Sciatic nerve (tissue), 2 donors: ENCODE measurements around the gene ABCA2. TPM values are rescaled to one million over a fixed set of nuclear protein-coding genes. Genes with fewer than 3 reads are reported as not detected.
"Not testable (repeated sequence)": the region's sequence is repeated elsewhere in the genome, so short reads cannot be mapped to it uniquely, and the experiment has no call there.

Experiments
- ATAC-seq: fragments of 200-7000 bp; cut with Tn5 transposase; one replicate; pipeline ENCODE4 v1.9.1; 2020; ENCODE audit warnings: mild to moderate bottlenecking, moderate library complexity
- DNase-seq: peaks from one replicate; pipeline ENCODE4 v3.0.0-alpha.2; 2020; ENCODE audit warnings: low spot score
- intact Hi-C: fragments of 100-400 bp; cut with DNase I; formaldehyde crosslinking; loops from one replicate; pipeline ENCODE4 v1.14.2; 2022
- total RNA-seq: library from RNA; stranded (reverse); fragmentation: NEBNext Ultra II Directional; extraction: Animal tissue kit (Norgen Biotek cat#: 25700); gene quantifications from one replicate; pipeline ENCODE4 v1.2.1, GENCODE V29; 2021
- donor health status: DM: no; HTN: no; CAD: no.
- donor health status: DM: no; HTN: no; CAD: no.

Gene ABCA2
- total RNA-seq, 1 donor from 2014 or later: 298 TPM

- peak; percentile 81 for ATAC-seq
- intact Hi-C loops: loop anchor here (5.0 kb wide), 2 partner anchors 88 to 238 kb away; partner anchors contain the start of genes C8G and CCDC183
- peak; percentile 90 for DNase-seq
Measured at GRCh38 chr9:137034709-137035506, 6.9 kb upstream of the ABCA2 start.

GRCh38 chr9:137034039-137034708, 6.1 kb upstream of the ABCA2 start:
- intact Hi-C loops: loop anchor here (5.0 kb wide), 1 partner anchor 237 kb away; the partner anchor contains the start of gene CCDC183
- ATAC-seq: no peak
- no peak for DNase-seq

DNA sequence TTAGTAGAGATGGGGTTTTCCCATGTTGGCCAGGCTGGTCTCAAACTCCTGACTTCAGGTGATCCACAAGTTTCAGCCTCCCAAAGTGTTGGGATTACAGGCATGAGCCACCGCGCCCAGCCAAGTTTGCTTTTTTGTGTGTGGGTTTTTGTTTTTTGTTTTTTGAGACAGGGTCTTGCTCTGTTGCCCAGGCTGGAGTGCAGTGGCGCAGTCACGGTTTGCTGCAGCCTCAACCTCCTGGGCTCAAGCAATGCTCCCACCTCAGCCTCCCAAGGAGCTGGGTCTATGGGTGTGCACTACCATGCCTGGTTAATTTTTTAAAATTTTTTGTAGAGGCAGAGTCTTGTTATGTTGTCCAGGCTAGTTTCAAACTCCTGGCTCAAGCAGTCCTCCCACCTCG, 5.4 kb upstream of the ABCA2 start:
- ATAC-seq, DNase-seq: not testable (repeated sequence)
- intact Hi-C loops: loop anchor here (5.0 kb wide), 1 partner anchor 236 kb away; the partner anchor contains the start of gene CCDC183

- peak; percentile 33 for ATAC-seq
- intact Hi-C loops: loop anchor here (5.0 kb wide), 1 partner anchor 236 kb away; the partner anchor contains the start of gene CCDC183
- no peak for DNase-seq
Measured at GRCh38 chr9:137032858-137033257, 4.8 kb upstream of the ABCA2 start.

DNA sequence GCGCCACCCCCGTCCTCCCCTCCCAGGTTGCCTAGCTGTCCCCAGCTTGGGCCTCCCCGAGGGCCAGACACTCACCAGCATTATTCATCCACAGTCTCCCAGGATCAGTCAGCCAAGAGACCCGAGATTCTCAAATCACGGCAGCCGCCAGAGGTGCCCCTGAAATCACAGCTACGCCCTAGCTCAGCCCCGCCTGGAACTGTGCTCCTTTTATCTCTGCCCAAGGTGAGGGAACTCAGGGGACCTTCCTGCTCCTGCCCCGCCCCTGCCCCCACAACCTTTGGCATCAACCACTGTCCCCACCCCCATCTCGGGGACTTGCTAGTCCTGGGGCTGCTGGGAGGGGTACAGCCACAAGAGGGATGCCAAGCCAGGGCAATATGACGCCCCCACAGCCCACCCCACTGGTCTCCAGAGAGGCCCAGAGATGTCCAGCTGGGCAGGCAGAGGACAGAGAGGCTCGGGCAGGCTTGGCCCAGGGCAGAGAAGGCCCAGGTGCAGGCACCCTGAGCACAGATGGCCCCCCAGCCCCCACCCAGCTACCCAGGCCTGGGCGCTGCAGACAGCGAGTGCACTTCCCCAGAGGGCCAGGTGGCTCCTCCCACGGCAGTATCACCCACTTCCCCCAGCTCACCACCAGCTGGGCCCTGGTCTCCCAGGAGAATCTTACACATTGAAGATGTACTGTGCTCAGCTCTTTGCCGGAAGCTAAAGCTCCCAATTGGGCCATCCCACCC, 4.0 kb upstream of the ABCA2 start, which contains the start of gene FUT7:
FUT7 (minus strand) TSS at position 185 of the 737 bp plus-strand sequence; CDS start at position 88, 97 bp downstream.
- intact Hi-C loops: loop anchor here (5.0 kb wide), 1 partner anchor 235 kb away; the partner anchor contains the start of gene CCDC183
- DNase-seq (no peak), ATAC-seq (no peak)

DNA sequence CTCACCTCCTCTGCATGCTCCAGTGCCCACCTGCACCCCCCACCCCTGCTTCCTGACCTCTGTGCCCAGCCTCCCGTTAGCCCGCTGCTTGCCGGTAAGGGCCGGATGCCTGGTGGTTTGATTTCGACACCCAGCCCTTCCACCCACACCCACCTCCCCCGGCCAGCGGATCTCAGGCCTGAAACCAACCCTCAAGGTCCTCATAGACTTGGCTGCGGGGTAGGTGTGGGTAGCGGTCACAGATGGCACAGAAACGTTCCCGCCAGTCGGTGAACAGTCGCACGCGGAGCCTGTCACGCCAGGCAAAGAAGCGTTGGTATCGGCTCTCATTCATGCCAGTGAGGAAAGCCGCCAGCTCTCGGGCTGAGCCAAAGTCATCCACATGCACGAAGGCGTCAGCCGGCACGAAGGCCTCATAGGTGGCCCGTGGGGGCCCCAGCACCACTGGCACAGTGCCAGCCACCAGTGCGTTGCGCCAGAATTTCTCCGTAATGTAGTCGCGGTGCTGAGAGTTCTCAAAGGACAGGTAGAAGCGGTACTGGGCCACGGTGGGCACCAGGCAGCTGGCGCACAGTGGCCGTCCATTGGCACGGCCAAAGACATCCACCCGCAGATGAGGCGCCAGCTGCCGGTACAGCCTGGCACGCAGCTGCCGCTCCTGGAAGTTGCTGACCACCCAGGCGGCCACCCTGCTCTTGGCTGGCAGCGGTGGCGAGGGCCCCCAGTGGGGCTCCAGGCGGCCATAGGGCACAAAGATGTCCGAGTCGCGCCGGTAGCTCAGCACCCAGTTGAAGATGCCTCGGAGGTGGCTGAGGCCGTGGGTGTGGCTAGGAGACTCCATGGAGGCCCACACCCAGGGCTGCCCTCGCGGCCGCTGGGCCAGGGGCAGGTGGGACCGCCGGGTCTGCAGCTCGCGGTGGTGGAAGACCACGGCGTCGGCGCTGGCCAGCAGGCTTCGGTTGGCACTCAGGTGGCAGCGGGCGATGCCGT, 2.8 kb upstream of the ABCA2 start:
- intact Hi-C loops: loop anchor here (5.0 kb wide), 1 partner anchor 234 kb away; the partner anchor contains the start of gene CCDC183
- ATAC-seq: no peak
- DNase-seq: no peak

DNA sequence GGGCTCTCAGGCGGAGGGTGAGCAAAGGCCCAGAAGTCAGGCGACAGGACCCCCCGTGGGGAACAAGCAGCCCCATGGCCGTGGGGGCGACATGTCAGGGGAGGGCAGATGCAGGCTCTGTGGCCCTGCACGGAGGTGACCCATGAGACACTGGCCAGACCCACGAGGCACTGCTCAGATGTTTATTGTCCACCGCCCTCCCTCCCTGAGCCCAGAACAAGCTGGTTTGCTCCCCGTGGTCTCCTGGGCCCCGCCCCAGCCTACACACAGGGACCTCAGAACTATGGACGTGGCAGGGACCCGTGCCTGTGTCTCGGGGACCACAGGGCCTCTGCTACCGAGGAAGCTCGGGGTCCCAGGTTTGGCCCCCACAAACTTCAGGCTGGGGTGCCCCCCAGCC, 2.0 kb upstream of the ABCA2 start:
- DNase-seq: no peak
- intact Hi-C loops: loop anchor here (5.0 kb wide), 1 partner anchor 233 kb away; the partner anchor contains the start of gene CCDC183
- ATAC-seq: no peak

GRCh38 chr9:137029058-137029936, 1.3 kb upstream of the ABCA2 start:
- intact Hi-C loops: loop anchor here (10.0 kb wide), 1 partner anchor 184 kb away; the partner anchor contains the start of genes AJM1 and PHPT1
- DNase-seq: peak; percentile 89
- ATAC-seq: peak; percentile 65

DNA sequence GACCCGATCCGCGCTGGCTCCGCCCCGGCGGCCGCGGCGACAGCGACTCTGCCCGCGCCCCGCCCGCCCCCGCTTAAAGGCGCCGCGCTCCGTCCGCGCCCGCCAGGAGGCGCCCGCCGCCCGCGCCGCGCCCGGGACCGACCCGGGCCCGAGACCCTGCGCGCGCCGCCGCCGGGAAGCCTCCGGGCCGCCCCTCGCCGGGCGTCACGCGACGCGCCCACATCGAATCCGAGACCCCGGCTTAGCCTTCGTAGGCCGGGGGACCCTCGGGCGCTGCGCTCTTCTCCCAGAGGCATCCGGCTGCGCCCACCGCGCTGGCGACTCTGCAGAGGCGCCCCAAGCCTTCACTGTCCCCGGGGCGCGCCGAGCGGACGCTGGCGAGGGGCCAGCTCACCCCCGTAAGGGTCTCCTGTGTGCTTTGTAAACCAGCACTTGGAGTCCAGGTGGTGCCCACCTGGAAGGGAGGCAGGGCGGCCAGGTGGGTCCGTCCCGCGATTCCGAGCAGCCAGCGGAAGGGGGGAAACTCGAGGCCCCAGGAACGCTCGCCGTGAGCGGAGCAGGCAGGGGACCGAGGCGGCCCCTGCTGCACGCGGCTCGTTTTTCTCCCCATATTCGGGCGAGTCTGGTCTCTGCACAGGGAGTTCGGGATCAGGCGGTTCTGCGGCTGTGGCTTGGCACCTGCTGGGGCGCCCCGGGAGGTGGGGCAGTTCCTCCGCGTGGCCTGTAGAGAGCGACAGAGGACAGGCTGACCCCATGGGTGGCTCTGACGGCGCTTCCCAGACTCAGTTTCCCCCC, 423 bp upstream of the ABCA2 start:
- intact Hi-C loops: loop anchor here (10.0 kb wide), 1 partner anchor 184 kb away; the partner anchor contains the start of genes AJM1 and PHPT1
- DNase-seq: peak; percentile 78
- peak; percentile 27 for ATAC-seq

DNA sequence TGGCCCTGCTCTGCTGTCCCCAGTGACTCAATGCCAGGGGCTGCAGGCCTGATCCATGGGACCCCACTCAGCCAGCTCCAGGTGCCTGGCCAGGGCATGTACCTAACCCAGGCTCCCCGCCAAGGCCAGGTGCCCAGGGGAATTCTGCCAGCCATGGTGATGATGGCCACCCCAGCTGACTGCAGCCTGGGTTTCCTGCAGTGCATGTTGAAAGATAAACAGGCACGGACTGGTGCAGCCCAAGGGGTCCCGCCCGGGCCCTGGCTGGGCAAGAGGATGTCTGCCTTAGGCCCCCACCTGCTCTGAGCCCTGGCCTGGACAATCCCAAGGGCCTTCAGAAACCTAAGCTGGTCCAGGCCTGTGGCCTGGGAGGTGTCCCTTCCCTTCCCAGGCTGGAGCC, 1.2 kb downstream of the ABCA2 start:
- intact Hi-C loops: loop anchor here (10.0 kb wide), 1 partner anchor 182 kb away; the partner anchor contains the start of genes AJM1 and PHPT1
- ATAC-seq (no peak), DNase-seq (no peak)

DNA sequence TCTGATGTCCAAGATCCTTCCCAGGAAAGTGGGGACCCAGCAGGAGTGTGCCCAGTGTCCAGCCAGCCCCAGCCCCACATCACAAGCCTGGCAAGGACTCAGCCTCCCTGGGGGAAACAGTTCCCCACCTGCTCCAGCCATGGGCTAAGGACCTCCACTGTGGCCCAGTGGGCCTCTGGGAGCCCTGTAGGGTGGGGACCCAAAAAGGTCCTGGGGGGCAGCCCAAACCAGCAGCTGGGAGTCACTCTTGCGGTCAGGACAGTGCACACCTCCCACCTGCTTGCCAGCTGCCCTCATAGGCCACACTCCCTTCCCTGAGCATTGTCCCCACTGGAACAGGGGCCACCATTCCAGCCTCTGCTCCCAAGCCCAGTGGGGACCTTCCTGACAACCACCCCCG, 1.7 kb downstream of the ABCA2 start:
- no peak for DNase-seq
- no peak for ATAC-seq
- intact Hi-C loops: loop anchor here (10.0 kb wide), 1 partner anchor 182 kb away; the partner anchor contains the start of genes AJM1 and PHPT1

GRCh38 chr9:137025517-137025966, 2.5 kb downstream of the ABCA2 start:
- DNase-seq (peak; percentile 89), ATAC-seq (peak; percentile 53)
- intact Hi-C loops: loop anchor here (10.0 kb wide), 1 partner anchor 181 kb away; the partner anchor contains the start of genes AJM1 and PHPT1

DNA sequence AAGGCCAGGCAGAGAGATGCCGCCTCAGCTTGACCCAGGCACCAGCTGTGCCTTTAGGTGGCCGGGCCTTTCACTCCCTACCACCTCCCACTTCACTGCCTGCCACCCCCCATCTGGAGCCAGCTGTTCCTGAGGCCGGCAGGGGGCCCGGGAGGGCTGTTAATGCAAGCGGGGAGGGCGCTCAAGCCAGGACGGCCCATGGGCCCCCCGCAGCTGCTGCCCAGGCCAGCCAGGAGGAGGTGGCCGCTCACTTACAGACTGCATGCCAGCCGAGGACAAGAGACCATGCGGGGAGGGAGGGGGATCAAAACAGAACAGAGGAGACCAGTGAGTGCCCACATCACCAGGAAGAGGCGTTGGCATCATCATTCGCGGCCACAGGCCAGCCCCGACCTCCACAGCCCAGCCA, 4.5 kb downstream of the ABCA2 start:
- DNase-seq (no peak), ATAC-seq (no peak)
- intact Hi-C loops: loop anchor here (10.0 kb wide), 1 partner anchor 179 kb away; the partner anchor contains the start of genes AJM1 and PHPT1

GRCh38 chr9:137023157-137023556, 4.9 kb downstream of the ABCA2 start:
- ATAC-seq: peak; percentile 1
- DNase-seq: no peak
- intact Hi-C loops: loop anchor here (10.0 kb wide), 1 partner anchor 178 kb away; the partner anchor contains the start of genes AJM1 and PHPT1

DNA sequence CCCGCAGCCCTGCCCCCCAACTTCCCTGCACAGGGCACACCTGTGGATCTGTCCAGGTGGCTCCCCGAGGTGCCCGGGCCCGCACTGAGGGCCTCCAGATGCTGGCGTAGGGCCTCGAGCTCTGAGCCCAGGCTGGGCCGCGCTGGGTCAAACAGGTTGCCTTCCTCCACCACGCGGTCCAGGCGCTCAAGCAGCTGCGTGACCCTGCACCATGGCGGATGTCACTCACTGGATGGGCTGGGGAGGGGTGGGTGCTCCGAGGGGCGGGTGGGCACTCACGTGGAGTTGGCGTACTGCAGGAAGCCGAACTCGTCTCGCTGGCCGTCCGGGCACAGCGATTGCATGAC, 5.4 kb downstream of the ABCA2 start:
- DNase-seq: no peak
- no peak for ATAC-seq
- intact Hi-C loops: loop anchor here (10.0 kb wide), 1 partner anchor 178 kb away; the partner anchor contains the start of genes AJM1 and PHPT1
